ENCODE results near the gene DNPH1.

Gene DNPH1

GRCh38 chr6:43228951-43229802, at the start of gene DNPH1:
TSS of gene DNPH1 (minus strand) at chr6:43229481. CDS start at chr6:43229456, 25 bp downstream.
- peak; percentile 73 for DNase-seq

- no peak for DNase-seq
These were observed 49.3 kb upstream of the DNPH1 start for GRCh38 chr6:43278524-43279078.

GRCh38 chr6:43277643-43278523, 48.6 kb upstream of the DNPH1 start:
- no peak for DNase-seq

GRCh38 chr6:43277306-43277642, 48.0 kb upstream of the DNPH1 start:
- no peak for DNase-seq

- DNase-seq, result no peak
These were observed 47.5 kb upstream of the DNPH1 start for GRCh38 chr6:43276577-43277305.

GRCh38 chr6:43275801-43276576, 46.7 kb upstream of the DNPH1 start:
- DNase-seq, result no peak

- no peak for DNase-seq
These were observed 45.8 kb upstream of the DNPH1 start for GRCh38 chr6:43274916-43275597.

GRCh38 chr6:43274127-43274915, 45.0 kb upstream of the DNPH1 start:
- no peak for DNase-seq

GRCh38 chr6:43273707-43274106, 44.4 kb upstream of the DNPH1 start:
- DNase-seq, result no peak

- DNase-seq, result no peak
These were observed 42.7 kb upstream of the DNPH1 start for GRCh38 chr6:43271944-43272343.

- DNase-seq, result no peak
These were observed 42.0 kb upstream of the DNPH1 start for GRCh38 chr6:43271103-43271815.

- no peak for DNase-seq
These were observed 40.2 kb upstream of the DNPH1 start for GRCh38 chr6:43269273-43270007.

GRCh38 chr6:43268782-43269272, 39.5 kb upstream of the DNPH1 start:
- DNase-seq, result no peak

- DNase-seq, result no peak
These were observed 39.0 kb upstream of the DNPH1 start for GRCh38 chr6:43268355-43268700.

GRCh38 chr6:43267619-43268354, 38.5 kb upstream of the DNPH1 start:
- no peak for DNase-seq

- no peak for DNase-seq
These were observed 36.3 kb upstream of the DNPH1 start for GRCh38 chr6:43265564-43265963.

- no peak for DNase-seq
These were observed 35.4 kb upstream of the DNPH1 start for GRCh38 chr6:43264599-43265145.
